DMS 273 (cell line): ENCODE measurements around the gene FERMT3.

Experiments used
- DNase-seq: peaks from one replicate; lab custom pipeline; 2025; ENCODE audit not compliant: unreplicated experiment; lab: John Stamatoyannopoulos, UW

FERMT3 gene

DNA sequence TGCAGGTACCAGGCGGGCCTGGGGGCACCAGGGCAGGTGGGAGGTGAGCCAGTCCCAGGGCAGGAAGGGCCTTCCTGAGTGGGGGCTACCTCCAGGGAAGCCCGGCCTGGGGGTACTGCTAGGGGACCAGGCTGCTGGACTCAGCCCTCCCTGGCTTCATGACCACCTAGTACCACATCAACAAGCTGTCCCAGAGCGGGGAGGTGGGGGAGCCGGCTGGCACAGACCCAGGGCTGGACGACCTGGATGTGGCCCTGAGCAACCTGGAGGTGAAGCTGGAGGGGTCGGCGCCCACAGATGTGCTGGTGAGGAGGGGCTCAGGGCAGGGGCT is 12.8 kb downstream of the FERMT3 start:
- no peak for DNase-seq

GRCh38 chr11:64219755-64220154 is 13.2 kb downstream of the FERMT3 start:
- DNase-seq: no peak

GRCh38 chr11:64220271-64220670 is 13.8 kb downstream of the FERMT3 start:
- no peak for DNase-seq

DNA sequence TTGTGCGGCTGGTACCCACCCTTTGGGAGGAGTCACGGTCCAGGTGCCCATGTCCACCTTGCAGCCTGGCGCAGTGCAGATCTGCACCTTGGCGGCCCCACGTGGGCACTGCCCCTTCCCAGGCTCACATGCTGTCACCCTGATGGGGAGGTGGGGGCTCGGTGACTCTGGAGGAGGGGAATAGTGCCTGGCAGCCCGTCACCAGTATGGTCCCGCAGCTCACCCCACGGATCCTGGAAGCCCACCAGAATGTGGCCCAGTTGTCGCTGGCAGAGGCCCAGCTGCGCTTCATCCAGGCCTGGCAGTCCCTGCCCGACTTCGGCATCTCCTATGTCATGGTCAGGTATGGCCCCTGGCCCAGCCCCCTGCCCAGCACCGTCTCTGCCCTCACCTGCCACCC is 14.3 kb downstream of the FERMT3 start:
- no peak for DNase-seq

DNA sequence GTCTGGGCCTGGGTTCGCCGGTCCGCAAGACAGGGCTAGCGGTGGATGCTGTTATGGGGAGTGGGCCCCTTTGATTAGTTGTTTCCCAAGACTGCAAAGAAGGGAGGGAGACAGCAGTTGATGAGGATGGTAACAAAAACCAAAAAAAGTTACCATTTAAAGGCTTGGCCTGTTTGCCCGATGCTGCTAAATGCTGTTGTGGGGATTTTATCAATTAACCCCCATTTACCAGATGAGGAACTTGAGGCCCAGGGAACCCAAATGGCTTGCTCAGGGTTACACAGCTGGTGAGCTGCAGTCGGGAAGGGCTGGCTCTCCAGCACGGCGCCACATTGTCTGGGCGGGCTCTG is 16.1 kb downstream of the FERMT3 start:
- peak; percentile 77 for DNase-seq

DNA sequence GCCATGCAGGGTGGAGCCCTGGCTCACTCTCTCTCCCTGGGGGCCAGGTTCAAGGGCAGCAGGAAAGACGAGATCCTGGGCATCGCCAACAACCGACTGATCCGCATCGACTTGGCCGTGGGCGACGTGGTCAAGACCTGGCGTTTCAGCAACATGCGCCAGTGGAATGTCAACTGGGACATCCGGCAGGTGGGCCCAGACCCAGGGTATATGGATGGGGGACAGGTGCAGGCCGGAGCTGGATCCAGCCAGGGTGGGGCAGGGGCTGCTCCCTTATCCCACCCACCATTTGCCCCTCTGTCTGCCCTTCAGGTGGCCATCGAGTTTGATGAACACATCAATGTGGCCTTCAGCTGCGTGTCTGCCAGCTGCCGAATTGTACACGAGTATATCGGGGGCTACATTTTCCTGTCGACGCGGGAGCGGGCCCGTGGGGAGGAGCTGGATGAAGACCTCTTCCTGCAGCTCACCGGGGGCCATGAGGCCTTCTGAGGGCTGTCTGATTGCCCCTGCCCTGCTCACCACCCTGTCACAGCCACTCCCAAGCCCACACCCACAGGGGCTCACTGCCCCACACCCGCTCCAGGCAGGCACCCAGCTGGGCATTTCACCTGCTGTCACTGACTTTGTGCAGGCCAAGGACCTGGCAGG is 16.6 kb downstream of the FERMT3 start:
- peak; percentile 52 for DNase-seq

- no peak for DNase-seq
These were observed 17.8 kb downstream of the FERMT3 start for GRCh38 chr11:64224151-64224890.

DNA sequence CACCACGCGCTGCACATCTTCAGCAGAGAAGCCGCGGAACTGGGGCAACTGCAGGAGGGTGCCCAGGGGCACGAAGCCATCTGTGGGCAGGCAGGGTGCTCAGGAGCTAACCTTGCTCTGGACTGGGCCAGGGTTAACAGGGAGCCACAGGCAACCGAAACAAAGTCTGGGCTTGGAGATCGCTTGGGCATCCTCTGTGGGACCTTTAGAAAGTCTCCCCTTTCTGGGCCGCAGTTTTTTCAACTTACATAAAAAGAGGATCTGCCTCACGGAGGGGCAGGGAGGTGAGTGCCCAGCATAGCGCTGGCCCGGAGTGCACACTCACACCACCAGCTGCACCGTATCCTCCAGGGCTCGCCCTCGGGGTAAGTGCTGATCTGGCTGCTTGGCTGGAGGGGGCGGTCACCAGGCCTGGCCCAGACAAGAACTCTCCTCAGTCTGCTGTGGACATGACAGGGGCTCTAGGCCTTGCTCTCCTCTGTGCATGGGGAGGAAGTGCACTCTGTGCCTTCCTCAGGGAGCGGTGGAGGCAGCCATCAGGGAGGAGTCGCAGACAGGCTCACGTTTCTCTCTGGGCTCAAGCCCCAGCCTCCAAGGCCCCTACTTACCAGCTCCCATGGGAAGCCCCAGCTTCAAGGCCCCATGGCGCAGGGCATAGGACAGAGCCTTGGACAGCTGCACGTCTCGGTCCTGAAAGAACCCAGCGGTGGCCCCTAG is 18.5 kb downstream of the FERMT3 start:
- DNase-seq: no peak

DNA sequence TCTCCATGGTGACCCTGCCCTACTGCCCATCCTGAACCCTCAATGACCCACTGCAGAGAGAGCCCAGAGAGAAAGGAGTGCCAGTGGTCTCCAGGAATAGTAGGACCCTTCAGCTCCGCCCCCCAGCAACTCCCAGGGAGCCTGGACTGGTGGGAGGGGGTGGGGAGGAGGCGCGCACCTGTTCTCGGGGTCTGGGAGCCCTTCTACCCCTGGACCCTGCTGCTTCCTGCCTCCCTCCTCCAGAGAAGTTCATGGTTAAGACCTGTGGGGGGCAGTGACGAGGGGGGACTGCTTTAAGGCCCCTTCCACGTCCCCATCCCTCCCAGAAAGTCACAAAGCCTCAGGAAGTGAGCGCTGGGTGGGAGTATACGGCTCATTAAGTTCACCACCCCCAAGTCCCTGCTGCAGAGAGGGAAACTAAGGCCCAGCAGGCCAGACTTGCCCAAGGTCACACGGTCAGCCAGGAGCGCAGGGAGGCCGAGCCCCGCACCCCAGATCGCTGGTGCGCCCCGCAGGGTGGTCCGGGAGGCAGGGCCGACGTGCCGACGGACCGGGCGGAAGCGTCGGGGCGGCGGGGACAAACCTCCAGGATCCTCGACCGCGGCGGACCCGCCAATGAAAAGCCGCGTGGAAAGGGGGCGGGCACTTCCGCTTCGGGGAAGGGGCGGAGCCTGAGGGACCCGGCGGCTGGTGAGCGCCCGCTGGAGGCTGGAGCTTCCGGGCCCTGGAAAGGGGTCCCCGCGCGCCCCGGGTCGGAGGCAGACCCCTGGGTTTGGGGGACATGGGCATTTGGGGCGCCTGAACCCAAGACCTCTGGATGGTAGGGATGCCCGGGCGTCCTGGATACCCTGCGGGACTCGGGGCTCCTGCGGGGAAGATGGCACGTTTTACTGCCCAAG is 19.3 kb downstream of the FERMT3 start, which contains the start of the genes NUDT22 and TRPT1:
Gene NUDT22 (plus strand): TSS at position 667 of the 899 bp plus-strand sequence. CDS start 379 bp downstream, outside the sequence.
Gene TRPT1 (minus strand): TSS at position 579 of the 899 bp plus-strand sequence. CDS start 326 bp downstream, at position 253.
- peak; percentile 89 for DNase-seq

GRCh38 chr11:64226507-64227051 is 20.1 kb downstream of the FERMT3 start:
- DNase-seq: peak; percentile 61

DNA sequence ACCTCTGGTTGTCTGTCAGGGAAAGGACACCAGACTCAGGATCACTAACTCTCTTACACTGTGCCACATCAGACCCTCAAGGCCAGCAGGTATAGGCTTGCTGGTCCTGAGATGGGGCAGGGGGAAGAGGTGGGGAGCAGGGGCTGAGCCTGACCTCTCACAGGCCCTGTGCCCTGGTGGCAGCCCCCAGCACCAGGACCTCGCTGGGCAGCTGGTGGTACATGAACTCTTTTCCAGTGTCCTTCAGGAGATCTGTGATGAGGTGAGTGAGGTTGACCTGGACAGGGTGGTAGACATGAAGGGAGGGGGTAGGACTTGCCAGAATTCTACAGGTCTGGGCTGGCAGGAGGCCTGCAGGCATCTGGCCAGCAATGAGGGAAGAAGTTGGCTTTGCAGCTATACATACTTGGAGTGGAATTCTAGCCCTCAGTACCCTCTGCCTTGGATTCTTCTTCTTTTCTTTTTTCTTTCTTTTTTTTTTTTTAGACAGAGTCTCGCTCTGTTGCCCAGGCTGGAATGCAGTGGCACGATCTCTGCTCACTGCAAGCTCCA is 21.0 kb downstream of the FERMT3 start:
- DNase-seq: peak; percentile 43

GRCh38 chr11:64229090-64229743 is 22.7 kb downstream of the FERMT3 start:
- DNase-seq: no peak

DNA sequence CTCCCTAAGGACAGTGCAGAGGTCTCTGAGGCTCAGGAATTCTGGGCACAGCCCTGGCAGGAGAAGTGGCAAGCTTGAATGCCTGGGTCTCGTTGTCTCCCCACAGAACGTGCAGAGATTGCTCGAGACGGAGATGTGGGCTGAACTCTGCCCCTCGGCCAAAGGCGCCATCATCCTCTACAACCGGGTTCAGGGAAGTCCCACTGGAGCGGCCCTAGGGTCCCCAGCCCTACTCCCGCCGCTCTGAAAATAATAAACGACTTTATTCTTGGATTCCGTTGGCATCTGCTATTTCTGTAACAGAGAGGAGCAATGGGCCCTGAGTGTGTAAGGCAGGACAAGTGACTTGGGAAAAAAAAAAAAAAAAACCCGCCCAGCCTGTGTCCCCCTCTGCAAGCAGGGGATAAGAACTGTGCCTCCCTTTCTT is 23.2 kb downstream of the FERMT3 start:
- DNase-seq: no peak

DNA sequence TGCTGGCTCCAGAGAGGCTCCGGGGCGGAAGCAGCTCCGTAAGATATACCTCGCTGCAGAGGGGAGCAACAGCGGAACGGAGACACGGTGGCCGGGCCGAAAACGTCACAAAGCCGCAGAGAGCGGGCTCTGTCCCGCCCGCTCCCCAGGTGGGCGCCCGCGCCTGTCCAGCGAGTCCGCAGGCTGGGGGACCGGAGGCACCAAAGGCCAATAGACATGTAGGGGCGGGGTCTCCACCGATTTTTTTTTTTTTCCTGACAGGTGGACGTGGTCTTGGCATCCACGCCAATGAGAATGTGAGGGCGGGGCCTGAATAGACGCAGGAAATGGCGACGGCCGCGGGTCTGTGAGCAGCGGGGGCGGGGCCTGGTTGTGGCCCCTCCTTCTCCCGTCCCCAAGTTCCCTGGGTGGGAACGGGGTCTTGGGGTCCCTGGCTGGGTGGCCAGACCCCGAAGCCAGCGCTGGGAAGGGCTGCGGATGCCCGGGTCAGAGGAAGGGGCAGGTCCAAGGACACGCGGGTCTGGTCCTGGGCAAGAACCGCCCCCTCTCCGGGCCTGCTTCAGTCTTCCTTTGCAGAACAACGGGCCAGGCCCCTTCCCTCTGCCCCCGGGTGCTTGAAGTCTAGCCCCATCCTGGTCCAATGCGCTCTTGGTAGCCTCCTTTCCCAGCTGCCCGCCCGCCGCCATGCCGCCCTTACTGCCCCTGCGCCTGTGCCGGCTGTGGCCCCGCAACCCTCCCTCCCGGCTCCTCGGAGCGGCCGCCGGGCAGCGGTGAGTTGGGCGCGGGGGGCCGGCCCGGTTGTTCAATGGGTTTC is 23.9 kb downstream of the FERMT3 start, which contains the start of gene DNAJC4:
Gene DNAJC4 (plus strand): TSS at position 378 of the 814 bp plus-strand sequence. CDS start 307 bp downstream, at position 685.
- peak; percentile 93 for DNase-seq

DNA sequence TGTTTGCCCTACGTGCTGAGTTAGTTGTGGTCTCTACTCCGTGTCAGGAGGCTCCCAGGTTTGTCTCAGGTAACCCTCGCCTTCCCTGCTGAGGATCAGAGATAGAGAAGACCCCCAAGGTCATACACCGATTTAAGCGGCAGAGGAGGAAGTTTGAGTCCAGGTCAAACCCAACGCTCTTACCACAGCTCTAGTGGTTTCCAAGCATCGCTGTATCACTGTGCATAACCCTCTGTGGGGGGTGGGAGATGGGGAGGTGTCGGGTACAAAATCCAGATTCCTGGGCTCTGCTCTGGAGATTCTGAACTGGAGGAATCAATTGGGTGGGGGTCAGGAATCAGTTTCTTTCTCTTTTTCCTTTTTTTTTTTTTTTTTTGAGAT is 24.5 kb downstream of the FERMT3 start:
- no peak for DNase-seq

GRCh38 chr11:64231546-64231945 is 25.0 kb downstream of the FERMT3 start:
- no peak for DNase-seq

- DNase-seq: no peak
These were observed 25.9 kb downstream of the FERMT3 start for GRCh38 chr11:64232182-64232966.

DNA sequence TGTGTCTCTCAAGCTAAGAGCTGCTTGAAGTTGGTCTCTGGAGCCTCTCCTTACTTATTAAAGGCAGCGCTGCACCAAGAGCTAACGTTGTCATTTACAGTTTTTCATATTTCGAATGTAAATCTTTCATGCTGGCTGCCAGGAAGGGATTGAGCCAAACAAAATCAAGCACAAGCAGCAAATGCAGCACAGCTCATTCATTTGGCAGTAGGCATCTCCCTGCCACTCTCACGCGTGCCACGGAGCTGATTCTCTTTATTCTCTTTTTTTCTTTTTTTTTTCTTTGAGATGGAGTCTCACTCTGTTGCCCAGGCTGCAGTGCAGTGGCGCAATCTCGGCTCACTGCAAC is 26.4 kb downstream of the FERMT3 start:
- no peak for DNase-seq
